Kidney (tissue), 14 donors: ENCODE measurements around the gene CDS2. TPM values are rescaled to one million over a fixed set of nuclear protein-coding genes. Genes with fewer than 3 reads are reported as not detected.

Experiments
- DNase-seq, 5 donors: peaks; one replicate each; pipeline ENCODE4 v3.0.0-alpha.2; 2013 to 2020
- FAIRE-seq: peaks from 2 replicates; lab custom pipeline; 2012; peaks lifted over from hg19 to GRCh38; lab: Jason Lieb, UNC
- H3K27ac ChIP-seq, 2 donors: one replicate each; pipeline ENCODE4 v1.7.0; 2013; ENCODE audit warnings: low read depth in 2 of 2, low read length in 2 of 2, inconsistent platforms in 1 of 2
- H3K27me3 ChIP-seq: one replicate; pipeline ENCODE4 v1.7.1; 2013; ENCODE audit warnings: low read length, inconsistent platforms; ENCODE audit not compliant: control insufficient read depth, insufficient read depth
- H3K36me3 ChIP-seq, 3 donors: one replicate each; pipeline versions ENCODE4 v1.7.0 to v1.7.1; 2013; ENCODE audit warnings: low read length in 3 of 3, control low read depth in 1 of 3, inconsistent platforms in 1 of 3; ENCODE audit not compliant: insufficient read depth in 3 of 3, control insufficient read depth in 2 of 3
- H3K4me1 ChIP-seq, 3 donors: one replicate each; pipeline versions ENCODE4 v1.7.0 to v1.7.1; 2013; ENCODE audit warnings: low read length in 3 of 3, inconsistent platforms in 1 of 3, low read depth in 1 of 3; ENCODE audit not compliant: control insufficient read depth in 2 of 3, insufficient read depth in 2 of 3
- H3K4me3 ChIP-seq, 3 donors: one replicate each; pipeline versions ENCODE4 v1.7.0 to v1.8.1; 2013; ENCODE audit warnings: low read length in 3 of 3, control low read depth in 1 of 3, inconsistent platforms in 1 of 3
- H3K9ac ChIP-seq, 3 donors: one replicate each; pipeline versions ENCODE4 v1.7.0 to v1.7.1; 2013; ENCODE audit warnings: low read length in 3 of 3, control low read depth in 1 of 3, inconsistent platforms in 1 of 3
- H3K9me3 ChIP-seq, 3 donors: one replicate each; pipeline versions ENCODE4 v1.7.0 to v1.7.1; 2013; ENCODE audit warnings: low read length in 3 of 3, control low read depth in 1 of 3, inconsistent platforms in 1 of 3; ENCODE audit not compliant: control insufficient read depth in 2 of 3, insufficient read depth in 1 of 3
- CTCF ChIP-seq: IDR thresholded peaks from 3 replicates; pipeline ENCODE4 v1.5.1; 2012; ENCODE audit warnings: mild to moderate bottlenecking, moderate library complexity, borderline replicate concordance; ENCODE audit not compliant: insufficient read depth; ENCODE audit errors: extremely low read depth
- intact Hi-C: fragments of 100-400 bp; cut with DNase I; formaldehyde crosslinking; loops from one replicate; pipeline ENCODE4 v1.11.1; 2022
- polyA plus RNA-seq: library from polyadenylated mRNA; stranded (reverse); fragments of 350-450 nt; fragmentation: Illumina TruSeq; extraction: RNeasy Lipid Tissue Mini Kit (QIAGEN cat#74804); gene quantifications from one replicate; pipeline ENCODE4 v1.2.3, GENCODE V29; 2014; ENCODE audit warnings: low read depth, low replicate concordance; ENCODE audit not compliant: insufficient read depth
- total RNA-seq: library from RNA; stranded (reverse); fragmentation: NEBNext Ultra II Directional; extraction: Animal tissue kit (Norgen Biotek cat#: 25700); gene quantifications from one replicate; pipeline ENCODE4 v1.2.1, GENCODE V29; 2021
- donor health status: control.
- donor health status: control.
- donor health status: control.
- donor health status: control.
- donor health status: control.
- donor health status: DM: yes; HTN: yes; CAD: no.
- donor health status: Normal renal cell carcinoma (clear cell type).

Gene CDS2
- total and polyA plus RNA-seq, 2 donors from 2014 or later: 19.9 to 67.9 TPM

DNA sequence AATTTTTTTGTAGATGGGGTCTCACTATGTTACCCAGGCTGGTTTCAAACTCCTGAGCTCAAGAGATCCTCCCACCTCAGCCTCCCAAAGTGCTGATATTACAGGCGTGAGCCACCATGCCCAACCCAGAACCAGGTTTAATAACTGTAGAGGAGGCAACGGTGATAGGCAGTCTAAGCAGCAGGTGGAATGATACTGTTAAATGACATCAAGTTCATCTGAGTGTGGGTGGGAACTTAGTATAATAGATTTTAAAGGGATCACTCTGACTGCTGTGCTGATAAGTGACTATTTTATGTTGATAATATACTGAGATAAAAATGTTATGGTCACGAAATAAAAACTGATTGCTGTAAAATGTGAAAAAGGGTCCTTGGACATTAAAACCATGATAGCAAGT, 38.1 kb upstream of the CDS2 start:
- H3K27me3 ChIP-seq: no peaks in the 10 kb centered on the region
- no peak for DNase-seq
- H3K27ac ChIP-seq: no peak overlapping the region
- H3K4me3 ChIP-seq: no peak overlapping the region
- TF ChIP-seq CTCF: no peak
- no peaks in the 10 kb centered on the region for H3K9me3 ChIP-seq
- FAIRE-seq: no peak
- no peaks in the 10 kb centered on the region for H3K4me1 ChIP-seq
- no peak overlapping the region for H3K9ac ChIP-seq
- H3K36me3 ChIP-seq: peaks cover 0 to 4% (median 0%) of the 10 kb centered on the region in 3 donors
- intact Hi-C loops: no loop called here

DNA sequence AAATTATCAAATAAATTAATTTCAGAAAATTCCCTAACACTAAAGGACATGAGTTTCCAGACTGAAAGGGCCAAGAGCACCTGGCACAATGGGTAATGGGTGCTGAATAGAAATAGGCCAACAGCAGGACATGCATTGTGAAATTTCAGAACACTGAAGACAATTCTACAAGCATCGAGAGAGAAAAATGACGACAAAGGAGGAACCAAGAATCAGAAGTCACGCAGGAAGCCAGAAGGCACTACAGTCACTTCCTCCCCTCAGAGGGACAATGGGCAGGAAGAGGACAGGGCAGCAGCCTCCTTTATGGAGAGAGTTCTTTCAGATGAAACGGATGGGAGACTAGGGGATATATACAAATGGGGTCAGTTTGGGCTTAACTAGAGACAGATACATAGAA, 36.6 kb upstream of the CDS2 start:
- H3K4me3 ChIP-seq: no peak overlapping the region
- DNase-seq: peak in 1 of 5 donors; percentile 15
- H3K27ac ChIP-seq: peak overlapping the region in 1 of 2 donors; percentile 51
- H3K4me1 ChIP-seq: no peaks in the 10 kb centered on the region
- peaks cover 0 to 4% (median 0%) of the 10 kb centered on the region in 3 donors for H3K36me3 ChIP-seq
- no peaks in the 10 kb centered on the region for H3K9me3 ChIP-seq
- intact Hi-C loops: no loop called here
- FAIRE-seq: no peak
- no peaks in the 10 kb centered on the region for H3K27me3 ChIP-seq
- no peak for TF ChIP-seq CTCF
- no peak overlapping the region for H3K9ac ChIP-seq

DNA sequence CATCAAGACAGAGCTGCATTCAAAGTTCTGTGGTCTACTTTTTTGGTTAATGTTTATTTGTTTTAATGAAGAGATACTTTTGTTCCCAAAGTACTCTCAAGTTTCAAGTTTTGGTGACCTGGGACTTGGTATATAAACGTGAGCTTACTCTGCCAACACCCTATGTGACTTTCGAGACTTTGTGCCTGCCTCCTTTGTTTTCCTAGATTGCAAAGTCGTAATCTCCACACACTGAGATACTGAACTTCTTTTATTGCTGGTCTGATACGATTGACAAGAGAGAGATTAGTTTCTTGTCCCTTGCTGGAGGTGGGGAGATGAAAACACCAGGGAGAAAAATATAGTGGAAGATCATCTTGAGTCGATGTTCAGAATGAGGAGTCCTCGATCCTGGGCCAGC, 34.9 kb upstream of the CDS2 start:
- no peak for FAIRE-seq
- no peak overlapping the region for H3K4me3 ChIP-seq
- H3K27me3 ChIP-seq: no peaks in the 10 kb centered on the region
- peaks cover 0 to 10% (median 7%) of the 10 kb centered on the region in 3 donors for H3K36me3 ChIP-seq
- intact Hi-C loops: no loop called here
- no peak for DNase-seq
- TF ChIP-seq CTCF: no peak
- no peak overlapping the region for H3K9ac ChIP-seq
- no peak overlapping the region for H3K27ac ChIP-seq
- H3K4me1 ChIP-seq: no peaks in the 10 kb centered on the region
- H3K9me3 ChIP-seq: no peaks in the 10 kb centered on the region

GRCh38 chr20:5092765-5093339, 34.0 kb upstream of the CDS2 start:
- intact Hi-C loops: no loop called here
- no peak for FAIRE-seq

More at GRCh38 chr20:5092765-5093339, 34.0 kb upstream of the CDS2 start:
- H3K27me3 ChIP-seq: no peaks in the 10 kb centered on the region
- TF ChIP-seq CTCF: no peak
- H3K36me3 ChIP-seq: peaks cover 0 to 10% (median 7%) of the 10 kb centered on the region in 3 donors
- no peak overlapping the region for H3K4me3 ChIP-seq
- no peak for DNase-seq
- no peaks in the 10 kb centered on the region for H3K4me1 ChIP-seq
- no peak overlapping the region for H3K27ac ChIP-seq
- no peak overlapping the region for H3K9ac ChIP-seq
- H3K9me3 ChIP-seq: no peaks in the 10 kb centered on the region
